A673 (cell line): ENCODE data around the gene ZBTB8B. TPM values are rescaled to one million over a fixed set of nuclear protein-coding genes. Genes with fewer than 3 reads are reported as not detected.

Experiments
- Bru-seq: library from RNA; stranded (reverse); fragments of 400-500 nt; gene quantifications from one replicate; lab custom pipeline; 2021; lab: Mats Ljungman, UMichigan
- BruChase-seq, 2 experiments: library from RNA; stranded (reverse); fragments of 400-500 nt; gene quantifications; one replicate each; lab custom pipeline; 2021; lab: Mats Ljungman, UMichigan
- BruUV-seq: library from RNA; stranded (reverse); fragments of 400-500 nt; replicated peaks from 2 replicates; lab custom pipeline; 2021; lab: Mats Ljungman, UMichigan
- CTCF ChIA-PET: fragments of 300-600 bp; sonication (Branson Sonifier 250); formaldehyde crosslinking; loops from one replicate; lab custom pipeline; 2022; ENCODE audit warnings: antibody characterized with exemption; lab: Charles Lee
- POLR2A ChIA-PET: fragments of 300-600 bp; sonication (Branson Sonifier 250); formaldehyde crosslinking; loops from one replicate; lab custom pipeline; 2022; ENCODE audit warnings: antibody characterized with exemption; ENCODE audit not compliant: low non-redundant PET; lab: Charles Lee
- DNase-seq: peaks from one replicate; pipeline ENCODE4 v3.0.0-alpha.2; 2015; ENCODE audit warnings: low spot score
- H3K27ac ChIP-seq: fragments of 200-600 bp; sonication (generic); 2 replicates; pipeline ENCODE4 v1.5.1; 2016; ENCODE audit warnings: mixed run types, low read depth, mild to moderate bottlenecking, mixed read lengths, antibody characterized with exemption, low read length; ENCODE audit not compliant: poor library complexity, severe bottlenecking
- H3K27me3 ChIP-seq: fragments of 200-600 bp; sonication (generic); replicated peaks from 2 replicates; pipeline ENCODE4 v1.6.1; 2017; ENCODE audit warnings: mixed run types, low read depth, mild to moderate bottlenecking, mixed read lengths, antibody characterized with exemption, low read length; ENCODE audit not compliant: insufficient read depth, poor library complexity
- H3K36me3 ChIP-seq: fragments of 200-600 bp; sonication (generic); 2 replicates; pipeline ENCODE4 v1.6.1; 2016; ENCODE audit warnings: mixed run types, mild to moderate bottlenecking, mixed read lengths, antibody characterized with exemption, low read length; ENCODE audit not compliant: insufficient read depth, poor library complexity, severe bottlenecking
- H3K4me1 ChIP-seq: fragments of 200-600 bp; sonication (generic); 2 replicates; pipeline ENCODE4 v1.6.1; 2017; ENCODE audit warnings: mixed run types, mild to moderate bottlenecking, mixed read lengths, antibody characterized with exemption, low read length; ENCODE audit not compliant: insufficient read depth, poor library complexity, severe bottlenecking
- H3K4me3 ChIP-seq: fragments of 200-600 bp; sonication (generic); 2 replicates; pipeline ENCODE4 v1.5.1; 2016; ENCODE audit warnings: low read depth, mixed run types, mild to moderate bottlenecking, mixed read lengths, low read length; ENCODE audit not compliant: poor library complexity, severe bottlenecking
- H3K9me3 ChIP-seq: fragments of 200-600 bp; sonication (generic); 2 replicates; pipeline ENCODE4 v1.6.1; 2016; ENCODE audit warnings: mixed run types, low read depth, mild to moderate bottlenecking, mixed read lengths, antibody characterized with exemption, low read length; ENCODE audit not compliant: poor library complexity, severe bottlenecking
- EZH2 ChIP-seq: fragments of 200-600 bp; sonication (generic); IDR thresholded peaks from 2 replicates; pipeline ENCODE4 v1.6.1; 2017; ENCODE audit warnings: borderline replicate concordance, low read depth, mild to moderate bottlenecking, mixed read lengths, antibody characterized with exemption, low read length; ENCODE audit not compliant: poor library complexity, severe bottlenecking
- intact Hi-C: fragments of 100-400 bp; cut with micrococcal nuclease; formaldehyde crosslinking; loops from one replicate; pipeline ENCODE4 v1.10.0; 2022; ENCODE audit not compliant: unreplicated experiment
- long read RNA-seq: library from polyadenylated mRNA; stranded (forward); transcript quantifications from one replicate; pipeline ENCODE4 v2.0.0, GENCODE V29; 2022
- total RNA-seq: library from RNA; stranded (reverse); gene quantifications from 2 replicates; pipeline ENCODE4 v1.2.3, GENCODE V29; 2021
- TF ChIP-seq, protein P1 (sequence below): fragments of 300-800, 200-600 bp; sonication (generic); conservative IDR thresholded peaks from 2 replicates; pipeline ENCODE4 v1.5.1; 2017; ENCODE audit warnings: low read depth, mild to moderate bottlenecking, antibody characterized with exemption, low read length, moderate library complexity, mixed read lengths

Gene ZBTB8B
- total RNA-seq (0.06 and 0.17 TPM in 2 replicates), Bru-seq, nascent RNA (percentile 14 among the genes with signal in this experiment), BruChase-seq, experiment 1, labeled RNA remaining after a 2-hour chase (percentile 30 among the genes with signal in this experiment), BruChase-seq, experiment 2, labeled RNA remaining after a 6-hour chase (percentile 23 among the genes with signal in this experiment)
- long read RNA-seq, partial matches to known transcripts = 0 of 1 reads
- long read RNA-seq, other reads (novel, unspliced or antisense) = 1 of 1 reads

DNA sequence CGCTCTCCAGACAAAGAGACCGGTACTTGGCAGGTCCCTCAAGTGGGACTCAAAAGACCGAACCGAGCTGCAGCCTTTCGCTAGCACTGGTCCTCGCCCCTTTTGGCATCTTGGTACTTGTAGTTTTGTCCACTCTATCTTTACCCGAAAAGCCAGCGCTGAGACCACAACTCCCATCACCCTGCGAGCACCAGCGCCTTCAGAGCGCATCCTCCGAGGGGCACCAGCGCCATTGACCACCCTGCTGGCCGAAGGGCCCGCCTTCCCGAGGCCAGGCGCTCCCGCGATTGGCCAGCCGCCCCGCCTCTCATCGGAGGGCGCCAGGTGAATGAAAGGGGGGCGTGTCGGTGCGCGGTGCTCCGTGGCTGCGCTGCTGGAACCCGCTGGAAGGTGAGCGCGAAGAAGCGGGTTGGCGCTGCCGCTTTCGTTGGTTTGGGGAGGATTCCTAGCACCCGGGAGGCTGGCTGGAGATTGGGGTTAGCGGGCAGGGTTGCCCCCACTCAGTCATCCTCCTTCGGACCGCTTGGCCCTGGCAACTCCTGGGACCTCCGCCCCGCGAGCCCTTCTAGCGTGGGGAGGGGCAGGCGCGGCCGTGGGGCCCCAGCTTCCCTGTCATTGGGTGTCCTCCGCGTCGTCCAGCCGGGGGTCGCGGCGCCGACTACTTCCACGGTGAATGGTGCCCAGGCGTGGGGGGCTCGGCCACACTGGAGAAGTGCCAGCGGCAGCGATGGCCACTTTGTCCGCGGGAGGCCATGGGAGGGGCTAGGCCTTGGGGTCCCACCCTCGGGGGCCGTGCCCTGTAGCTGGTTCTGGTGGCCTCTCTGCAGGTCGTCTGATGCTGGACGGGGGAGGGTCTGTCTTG lies at the start of gene ZBTB8B:
Gene ZBTB8B (plus strand): TSS at position 357 of the 862 bp plus-strand sequence. CDS start 5,553 bp downstream, outside the sequence.
- POLR2A ChIA-PET = no interaction called here
- Histone ChIP-seq H3K4me3 (peak within 1 kb of the TSS; percentile 51), H3K27me3 (peaks cover 54% of the 10 kb centered on the region)

GRCh38 chr1:32421775-32422174 lies 43.1 kb upstream of the ZBTB8B start:
- H3K36me3 ChIP-seq = no peaks in the 10 kb centered on the region
- CTCF ChIA-PET = no interaction called here
- no TSS peak for BruUV-seq
- H3K27ac ChIP-seq = no peak overlapping the region
- H3K4me1 ChIP-seq = peaks cover 4% of the 10 kb centered on the region
- TF ChIP-seq, protein P1, sequence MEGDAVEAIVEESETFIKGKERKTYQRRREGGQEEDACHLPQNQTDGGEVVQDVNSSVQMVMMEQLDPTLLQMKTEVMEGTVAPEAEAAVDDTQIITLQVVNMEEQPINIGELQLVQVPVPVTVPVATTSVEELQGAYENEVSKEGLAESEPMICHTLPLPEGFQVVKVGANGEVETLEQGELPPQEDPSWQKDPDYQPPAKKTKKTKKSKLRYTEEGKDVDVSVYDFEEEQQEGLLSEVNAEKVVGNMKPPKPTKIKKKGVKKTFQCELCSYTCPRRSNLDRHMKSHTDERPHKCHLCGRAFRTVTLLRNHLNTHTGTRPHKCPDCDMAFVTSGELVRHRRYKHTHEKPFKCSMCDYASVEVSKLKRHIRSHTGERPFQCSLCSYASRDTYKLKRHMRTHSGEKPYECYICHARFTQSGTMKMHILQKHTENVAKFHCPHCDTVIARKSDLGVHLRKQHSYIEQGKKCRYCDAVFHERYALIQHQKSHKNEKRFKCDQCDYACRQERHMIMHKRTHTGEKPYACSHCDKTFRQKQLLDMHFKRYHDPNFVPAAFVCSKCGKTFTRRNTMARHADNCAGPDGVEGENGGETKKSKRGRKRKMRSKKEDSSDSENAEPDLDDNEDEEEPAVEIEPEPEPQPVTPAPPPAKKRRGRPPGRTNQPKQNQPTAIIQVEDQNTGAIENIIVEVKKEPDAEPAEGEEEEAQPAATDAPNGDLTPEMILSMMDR = no peak
- no peak for TF ChIP-seq EZH2
- DNase-seq = no peak
- POLR2A ChIA-PET = no interaction called here
- H3K4me3 ChIP-seq = no peak overlapping the region
- peaks cover 8% of the 10 kb centered on the region for H3K9me3 ChIP-seq
- intact Hi-C loops = no loop called here
- H3K27me3 ChIP-seq = no peaks in the 10 kb centered on the region

More for the DNA sequence above, at the start of gene ZBTB8B:
- intact Hi-C loops = no loop called here
- no TSS peak for BruUV-seq
- CTCF ChIA-PET = interaction anchor here (0.6 to 0.7 kb wide), 2 partner anchors 17 to 993 kb away, joined by 3 read pairs; no protein-coding TSS in a partner anchor
- peaks cover 4% of the 10 kb centered on the region for H3K4me1 ChIP-seq
- no peaks in the 10 kb centered on the region for H3K9me3 ChIP-seq
- TF ChIP-seq EZH2 = no peak
- TF ChIP-seq, protein P1 = no peak
- no peaks in the 10 kb centered on the region for H3K36me3 ChIP-seq
- no peak within 1 kb of the TSS for H3K27ac ChIP-seq
- peak; percentile 85 for DNase-seq

- POLR2A ChIA-PET = no interaction called here
- peak overlapping the region; percentile 32 for H3K4me3 ChIP-seq
- TF ChIP-seq, protein P1 = no peak
- no peak for TF ChIP-seq EZH2
- no TSS peak for BruUV-seq
- intact Hi-C loops = no loop called here
- H3K27me3 ChIP-seq = peaks cover 5% of the 10 kb centered on the region
- H3K36me3 ChIP-seq = no peaks in the 10 kb centered on the region
- no peak overlapping the region for H3K27ac ChIP-seq
- H3K9me3 ChIP-seq = no peaks in the 10 kb centered on the region
- peaks cover 4% of the 10 kb centered on the region for H3K4me1 ChIP-seq
- CTCF ChIA-PET = no interaction called here
- DNase-seq = peak; percentile 50
These were observed 38.2 kb upstream of the ZBTB8B start for GRCh38 chr1:32426489-32427255.
